ENCODE measurements around the gene POU2AF1. TPM values are rescaled to one million over a fixed set of nuclear protein-coding genes. Genes with fewer than 3 reads are reported as not detected.

POU2AF1 gene
- total RNA-seq, 2 experiments from 2014 or later, result 0.52 to 0.78 TPM

GRCh38 chr11:111413849-111414248, 34.8 kb upstream of the POU2AF1 start:
- no peaks in the 10 kb centered on the region for H3K27me3 ChIP-seq (ENCODE audit: control insufficient read depth in 1 of 2, insufficient read depth in 2 of 2, low read length in 2 of 2)
- H3K27ac Mint-ChIP-seq, result no peak overlapping the region
- H3K36me3 Mint-ChIP-seq (ENCODE audit: low read depth), result no peaks in the 10 kb centered on the region
- no peak overlapping the region for H3K4me3 ChIP-seq (ENCODE audit: low read length)
- TF ChIP-seq CTCF (IDR thresholded peaks at IDR 0.05), result no peak
- peaks cover 34% of the 10 kb centered on the region for H3K4me1 ChIP-seq (ENCODE audit: insufficient read depth, low read length)
- no peak for ATAC-seq (ENCODE audit: poor library complexity)
- H3K4me3 Mint-ChIP-seq, result no peak overlapping the region
- no peaks in the 10 kb centered on the region for H3K9me3 Mint-ChIP-seq
- peaks cover 53% of the 10 kb centered on the region for H3K4me1 Mint-ChIP-seq (ENCODE audit: low read depth)
- no peaks in the 10 kb centered on the region for H3K9me3 ChIP-seq (ENCODE audit: control insufficient read depth in 1 of 2, insufficient read depth in 1 of 2, low read length in 2 of 2)
- H3K27me3 Mint-ChIP-seq, result no peaks in the 10 kb centered on the region
- ChIA-PET CTCF (no interaction called here), POLR2A (interaction anchor here (2.0 kb wide), 1 partner anchor 35 kb away, joined by 6 read pairs; the partner anchor contains the start of gene POU2AF1)
- H3K27ac ChIP-seq (ENCODE audit: low read depth in 1 of 2, low read length in 2 of 2), result no peak overlapping the region
- intact Hi-C loops (cut with DNase I, micrococcal nuclease), result no loop called here
- no peak for DNase-seq
- no peaks in the 10 kb centered on the region for H3K36me3 ChIP-seq (ENCODE audit: insufficient read depth, low read length)

GRCh38 chr11:111412293-111412692, 33.2 kb upstream of the POU2AF1 start:
- H3K27me3 Mint-ChIP-seq, result no peaks in the 10 kb centered on the region
- POLR2A ChIA-PET, result interaction anchor here (0.7 kb wide), 1 partner anchor 151 kb away, joined by 3 read pairs; no protein-coding TSS in a partner anchor
- CTCF ChIA-PET, result interaction anchor here (1.0 kb wide), 1 partner anchor 34 kb away, joined by 3 read pairs; no protein-coding TSS in a partner anchor
- Histone ChIP-seq H3K4me3 (ENCODE audit: low read length) (no peak overlapping the region), H3K4me1 (ENCODE audit: insufficient read depth, low read length) (peaks cover 27% of the 10 kb centered on the region), H3K9me3 (ENCODE audit: control insufficient read depth in 1 of 2, insufficient read depth in 1 of 2, low read length in 2 of 2) (no peaks in the 10 kb centered on the region), H3K27ac (ENCODE audit: low read depth in 1 of 2, low read length in 2 of 2) (no peak overlapping the region), H3K36me3 (ENCODE audit: insufficient read depth, low read length) (no peaks in the 10 kb centered on the region), H3K27me3 (ENCODE audit: control insufficient read depth in 1 of 2, insufficient read depth in 2 of 2, low read length in 2 of 2) (no peaks in the 10 kb centered on the region)
- no peak for ATAC-seq (ENCODE audit: poor library complexity)
- no peaks in the 10 kb centered on the region for H3K9me3 Mint-ChIP-seq
- peaks cover 44% of the 10 kb centered on the region for H3K4me1 Mint-ChIP-seq (ENCODE audit: low read depth)
- H3K4me3 Mint-ChIP-seq, result no peak overlapping the region
- no peak for DNase-seq
- no peak for TF ChIP-seq CTCF (IDR thresholded peaks at IDR 0.05)
- no peak overlapping the region for H3K27ac Mint-ChIP-seq
- H3K36me3 Mint-ChIP-seq (ENCODE audit: low read depth), result no peaks in the 10 kb centered on the region
- intact Hi-C loops (cut with DNase I, micrococcal nuclease), result no loop called here

GRCh38 chr11:111411456-111411855, 32.4 kb upstream of the POU2AF1 start:
- Histone ChIP-seq H3K27me3 (ENCODE audit: control insufficient read depth in 1 of 2, insufficient read depth in 2 of 2, low read length in 2 of 2) (no peaks in the 10 kb centered on the region), H3K4me3 (ENCODE audit: low read length) (no peak overlapping the region), H3K9me3 (ENCODE audit: control insufficient read depth in 1 of 2, insufficient read depth in 1 of 2, low read length in 2 of 2) (no peaks in the 10 kb centered on the region), H3K27ac (ENCODE audit: low read depth in 1 of 2, low read length in 2 of 2) (no peak overlapping the region), H3K4me1 (ENCODE audit: insufficient read depth, low read length) (peaks cover 19% of the 10 kb centered on the region), H3K36me3 (ENCODE audit: insufficient read depth, low read length) (no peaks in the 10 kb centered on the region)
- Mint-ChIP-seq H3K4me1 (ENCODE audit: low read depth) (peaks cover 35% of the 10 kb centered on the region), H3K27ac (no peak overlapping the region), H3K36me3 (ENCODE audit: low read depth) (no peaks in the 10 kb centered on the region), H3K4me3 (no peak overlapping the region), H3K9me3 (no peaks in the 10 kb centered on the region), H3K27me3 (no peaks in the 10 kb centered on the region)
- DNase-seq (no peak), ATAC-seq (ENCODE audit: poor library complexity) (no peak)
- POLR2A ChIA-PET, result interaction anchor here (0.7 kb wide), 1 partner anchor 150 kb away, joined by 3 read pairs; no protein-coding TSS in a partner anchor
- intact Hi-C loops (cut with DNase I, micrococcal nuclease), result no loop called here
- no peak for TF ChIP-seq CTCF (IDR thresholded peaks at IDR 0.05)
- CTCF ChIA-PET, result no interaction called here
